B cell (primary cell): ENCODE measurements around the gene WSB2. TPM values are rescaled to one million over a fixed set of nuclear protein-coding genes. Genes with fewer than 3 reads are reported as not detected.

Experiments used
- ATAC-seq: fragments of 200-7000 bp; cut with Tn5 transposase; one replicate; pipeline ENCODE4 v1.10.0; 2021; ENCODE audit warnings: low read depth, mild to moderate bottlenecking, moderate number of reproducible peaks, moderate library complexity
- CTCF ChIA-PET: fragments of 350-600 bp; sonication (Branson Sonifier 250); formaldehyde crosslinking; loops from one replicate; lab custom pipeline; 2021; ENCODE audit warnings: antibody characterized with exemption, inconsistent platforms; lab: Charles Lee
- POLR2A ChIA-PET: fragments of 350-600 bp; sonication (Branson Sonifier 250); formaldehyde crosslinking; loops from one replicate; lab custom pipeline; 2021; ENCODE audit warnings: antibody characterized with exemption; lab: Charles Lee
- DNase-seq: peaks from one replicate; pipeline ENCODE4 v3.0.0; 2013
- H2AFZ ChIP-seq: 2 replicates; pipeline ENCODE4 v1.6.1; 2012; ENCODE audit warnings: mild to moderate bottlenecking, low read depth, low read length; ENCODE audit not compliant: insufficient read depth, poor library complexity, severe bottlenecking
- H3K27ac ChIP-seq, 2 donors: 1 replicate in 1 of 2; 2 replicates in 1 of 2; pipeline ENCODE4 v1.5.1; 2012 to 2013; ENCODE audit warnings: low read length in 2 of 2, mild to moderate bottlenecking in 2 of 2, moderate library complexity in 1 of 2
- H3K27me3 ChIP-seq, 4 experiments: fragments of 200-600 bp in 1 of 4; sonication (generic) in 1 of 4; replicated peaks in 1 of 4; 1 replicate in 2 of 4; 2 replicates in 2 of 4; pipeline versions ENCODE4 v1.6.1 to v1.7.0; 2013 to 2016; ENCODE audit warnings: low read length in 3 of 4, mild to moderate bottlenecking in 2 of 4, mixed read lengths in 1 of 4, moderate library complexity in 1 of 4; ENCODE audit not compliant: insufficient read depth in 4 of 4, control insufficient read depth in 3 of 4; ENCODE audit errors: control extremely low read depth in 1 of 4
- H3K36me3 ChIP-seq, 2 experiments: replicated peaks in 1 of 2; 1 replicate in 1 of 2; 2 replicates in 1 of 2; pipeline versions ENCODE4 v1.6.1 to v1.7.1; 2013; ENCODE audit warnings: low read length in 1 of 2; ENCODE audit not compliant: insufficient read depth in 2 of 2, control insufficient read depth in 1 of 2; ENCODE audit errors: control extremely low read depth in 1 of 2, extremely low read depth in 1 of 2
- H3K4me1 ChIP-seq, 2 donors: fragments of 200-600 bp in 1 of 2; sonication (generic) in 1 of 2; 1 replicate in 1 of 2; 2 replicates in 1 of 2; pipeline versions ENCODE4 v1.5.1 to v1.6.1; 2013 to 2017; ENCODE audit warnings: low read length in 2 of 2; ENCODE audit not compliant: control insufficient read depth in 2 of 2, insufficient read depth in 2 of 2
- H3K4me2 ChIP-seq: replicated peaks from 2 replicates; pipeline ENCODE3; 2012; ENCODE audit warnings: mild to moderate bottlenecking, low read depth, low read length; ENCODE audit not compliant: poor library complexity, severe bottlenecking
- H3K4me3 ChIP-seq, 5 experiments: fragments of 200-600 bp in 1 of 5; sonication (generic) in 1 of 5; 1 replicate in 3 of 5; 2 replicates in 2 of 5; pipeline versions ENCODE4 v1.5.1 to v1.7.0; 2011 to 2016; ENCODE audit warnings: low read length in 4 of 5, mild to moderate bottlenecking in 4 of 5, low read depth in 2 of 5, control low read depth in 1 of 5, moderate library complexity in 1 of 5; ENCODE audit not compliant: insufficient read depth in 1 of 5; ENCODE audit errors: control extremely low read depth in 1 of 5, extremely low read depth in 1 of 5
- H3K79me2 ChIP-seq: fragments of 200-600 bp; sonication (generic); one replicate; pipeline ENCODE4 v1.6.0; 2016; ENCODE audit warnings: low read length; ENCODE audit not compliant: control insufficient read depth, insufficient read depth
- H3K9ac ChIP-seq: fragments of 200-600 bp; sonication (generic); 2 replicates; pipeline ENCODE4 v1.6.1; 2017; ENCODE audit warnings: mild to moderate bottlenecking, low read length, moderate library complexity
- H3K9me3 ChIP-seq, 3 donors: one replicate each; pipeline versions ENCODE4 v1.6.1 to v1.7.1; 2013; ENCODE audit warnings: low read length in 2 of 3; ENCODE audit not compliant: control insufficient read depth in 2 of 3, insufficient read depth in 1 of 3; ENCODE audit errors: control extremely low read depth in 1 of 3
- H4K20me1 ChIP-seq: 2 replicates; pipeline ENCODE4 v1.6.0; 2012; ENCODE audit warnings: mild to moderate bottlenecking, low read length; ENCODE audit not compliant: insufficient read depth, control insufficient read depth, poor library complexity, severe bottlenecking
- H3K27ac Mint-ChIP-seq: one replicate; pipeline ENCODE4 v1.8.0; 2021; ENCODE audit warnings: mixed read lengths
- H3K27me3 Mint-ChIP-seq: one replicate; pipeline ENCODE4 v1.8.0; 2021; ENCODE audit warnings: mixed read lengths
- H3K4me1 Mint-ChIP-seq: one replicate; pipeline ENCODE4 v1.8.0; 2021; ENCODE audit warnings: mixed read lengths
- H3K4me3 Mint-ChIP-seq: one replicate; pipeline ENCODE4 v1.8.0; 2021; ENCODE audit warnings: mixed read lengths
- H3K9me3 Mint-ChIP-seq: one replicate; pipeline ENCODE4 v1.8.0; 2022; ENCODE audit warnings: mixed read lengths; ENCODE audit not compliant: insufficient read depth
- EZH2 ChIP-seq: IDR thresholded peaks from 2 replicates; pipeline ENCODE4 v1.6.1; 2012; ENCODE audit warnings: borderline replicate concordance, low read depth, mild to moderate bottlenecking, moderate library complexity, low read length; ENCODE audit not compliant: insufficient read depth, poor library complexity, severe bottlenecking
- WGBS: methylation state at CpG from one replicate; pipeline ENCODE4 v1.1.5; 2013; ENCODE audit warnings: missing lambda C conversion rate; ENCODE audit not compliant: insufficient coverage; 5-methylcytosine and 5-hydroxymethylcytosine counted together
- intact Hi-C: fragments of 100-400 bp; cut with micrococcal nuclease; formaldehyde crosslinking; loops from one replicate; pipeline ENCODE4 v1.10.0; 2022
- polyA plus RNA-seq: library from polyadenylated mRNA; depleted of rRNA; stranded (reverse); fragments of >200 nt; gene quantifications from 2 replicates; pipeline ENCODE4 v1.2.3, GENCODE V29; 2012
- total RNA-seq, 2 donors: library from RNA; stranded (reverse); fragments of 120-200 nt in 1 of 2; gene quantifications; 1 replicate in 1 of 2; 2 replicates in 1 of 2; pipeline versions ENCODE4 v1.2.3 to v1.2.4, GENCODE V29; 2013 to 2022
- TF ChIP-seq, protein P1 (sequence below): fragments of 200-600 bp; IDR thresholded peaks from one replicate; pipeline ENCODE4 v1.8.0; 2022; ENCODE audit warnings: antibody characterized with exemption, mild to moderate bottlenecking

WSB2 gene
- total and polyA plus RNA-seq, 2 donors (not counting 1 experiment from before 2014, with no cell fraction given), result 12.3 to 21.4 TPM

DNA sequence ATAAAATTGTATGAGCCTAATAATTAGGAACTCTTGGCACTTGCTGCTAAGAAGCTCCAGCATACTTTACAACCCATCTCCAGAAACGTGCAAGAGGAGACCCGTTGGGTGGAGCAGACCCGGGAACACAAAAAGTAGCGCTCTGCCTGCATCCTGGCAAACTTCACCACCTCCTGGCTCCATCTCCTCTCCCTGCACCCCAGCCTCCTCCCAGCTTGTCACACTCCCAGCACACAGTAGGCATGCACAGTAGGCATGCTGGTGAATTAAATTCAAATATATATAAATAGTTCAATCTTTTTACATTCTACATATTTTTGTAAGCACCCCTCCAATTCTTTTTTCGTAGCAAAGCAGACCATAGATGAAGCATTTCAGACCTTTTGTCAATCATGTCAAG lies 41.6 kb upstream of the WSB2 start:
- Mint-ChIP-seq H3K4me1 (peaks cover 10% of the 10 kb centered on the region), H3K27me3 (peaks cover 22% of the 10 kb centered on the region), H3K4me3 (peak overlapping the region; percentile 94), H3K27ac (no peak overlapping the region), H3K9me3 (no peaks in the 10 kb centered on the region)
- Histone ChIP-seq H3K27ac (no peak overlapping the region), H3K4me1 (peaks cover 6 to 12% of the 10 kb centered on the region in 2 donors), H2AFZ (peak overlapping the region; percentile 70), H3K4me2 (peak overlapping the region; percentile 92), H3K4me3 (peak overlapping the region in 1 of 5 experiments; percentile 61), H3K79me2 (no peaks in the 10 kb centered on the region), H3K27me3 (peaks cover 0 to 31% (median 5%) of the 10 kb centered on the region in 4 experiments), H4K20me1 (no peaks in the 10 kb centered on the region), H3K36me3 (no peaks in the 10 kb centered on the region), H3K9me3 (no peaks in the 10 kb centered on the region), H3K9ac (peak overlapping the region; percentile 69)
- ATAC-seq, result no peak
- ChIA-PET CTCF (no interaction called here), POLR2A (no interaction called here)
- WGBS, result 54% methylated on average over 4 of the region's 5 CpGs
- TF ChIP-seq EZH2, result no peak
- TF ChIP-seq, protein P1, sequence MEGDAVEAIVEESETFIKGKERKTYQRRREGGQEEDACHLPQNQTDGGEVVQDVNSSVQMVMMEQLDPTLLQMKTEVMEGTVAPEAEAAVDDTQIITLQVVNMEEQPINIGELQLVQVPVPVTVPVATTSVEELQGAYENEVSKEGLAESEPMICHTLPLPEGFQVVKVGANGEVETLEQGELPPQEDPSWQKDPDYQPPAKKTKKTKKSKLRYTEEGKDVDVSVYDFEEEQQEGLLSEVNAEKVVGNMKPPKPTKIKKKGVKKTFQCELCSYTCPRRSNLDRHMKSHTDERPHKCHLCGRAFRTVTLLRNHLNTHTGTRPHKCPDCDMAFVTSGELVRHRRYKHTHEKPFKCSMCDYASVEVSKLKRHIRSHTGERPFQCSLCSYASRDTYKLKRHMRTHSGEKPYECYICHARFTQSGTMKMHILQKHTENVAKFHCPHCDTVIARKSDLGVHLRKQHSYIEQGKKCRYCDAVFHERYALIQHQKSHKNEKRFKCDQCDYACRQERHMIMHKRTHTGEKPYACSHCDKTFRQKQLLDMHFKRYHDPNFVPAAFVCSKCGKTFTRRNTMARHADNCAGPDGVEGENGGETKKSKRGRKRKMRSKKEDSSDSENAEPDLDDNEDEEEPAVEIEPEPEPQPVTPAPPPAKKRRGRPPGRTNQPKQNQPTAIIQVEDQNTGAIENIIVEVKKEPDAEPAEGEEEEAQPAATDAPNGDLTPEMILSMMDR, result no peak
- intact Hi-C loops, result no loop called here
- no peak for DNase-seq

DNA sequence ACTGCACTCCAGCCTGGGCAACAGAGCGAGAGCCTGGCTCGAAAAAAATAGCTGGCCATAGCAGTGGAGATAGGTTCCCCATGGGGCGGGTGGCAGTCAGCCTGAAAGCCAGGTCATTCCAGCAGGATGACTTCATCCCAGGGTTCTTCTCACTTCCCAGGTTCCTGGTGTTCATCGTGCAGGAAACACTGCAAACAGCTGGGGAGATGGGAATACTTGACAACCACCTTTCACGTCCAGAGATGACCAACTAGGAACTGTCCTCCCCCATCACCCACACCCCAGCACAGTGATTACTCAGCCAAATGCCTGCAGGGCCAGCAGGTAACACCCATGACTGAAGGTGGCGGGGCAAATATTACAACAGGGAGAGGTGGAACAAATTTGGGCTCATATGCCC lies 41.1 kb upstream of the WSB2 start:
- Mint-ChIP-seq H3K9me3 (no peaks in the 10 kb centered on the region), H3K4me1 (peaks cover 10% of the 10 kb centered on the region), H3K27ac (no peak overlapping the region), H3K27me3 (peaks cover 21% of the 10 kb centered on the region), H3K4me3 (peak overlapping the region; percentile 19)
- ATAC-seq (no peak), DNase-seq (no peak)
- TF ChIP-seq EZH2, result no peak
- TF ChIP-seq, protein P1, result no peak
- Histone ChIP-seq H3K79me2 (no peaks in the 10 kb centered on the region), H4K20me1 (no peaks in the 10 kb centered on the region), H3K9me3 (no peaks in the 10 kb centered on the region), H3K4me2 (no peak overlapping the region), H3K9ac (no peak overlapping the region), H3K27me3 (peaks cover 0 to 31% (median 5%) of the 10 kb centered on the region in 4 experiments), H3K36me3 (no peaks in the 10 kb centered on the region), H2AFZ (no peak overlapping the region), H3K4me1 (peaks cover 6 to 12% of the 10 kb centered on the region in 2 donors), H3K4me3 (no peak overlapping the region), H3K27ac (no peak overlapping the region)
- ChIA-PET CTCF (no interaction called here), POLR2A (no interaction called here)
- intact Hi-C loops, result no loop called here
- 93% methylated on average over 5 of the region's 6 CpGs for WGBS
